GM23338 (cell line): Measurements from ENCODE around the gene MEI1. TPM values are rescaled to one million over a fixed set of nuclear protein-coding genes. Genes with fewer than 3 reads are reported as not detected.

ENCODE experiments used
- ATAC-seq: fragments of 200-7000 bp; cut with Tn5 transposase; 3 replicates; pipeline ENCODE4 v1.9.1; 2020
- DNase-seq: peaks from one replicate; pipeline ENCODE4 v3.0.0-alpha.2; 2015; ENCODE audit warnings: low spot score
- H2AFZ ChIP-seq: fragments of 200-600 bp; sonication (generic); 2 replicates; pipeline ENCODE4 v1.8.0; 2016; ENCODE audit warnings: antibody characterized with exemption, mild to moderate bottlenecking, moderate library complexity
- H3F3A ChIP-seq: fragments of 200-600 bp; sonication (generic); replicated peaks from 2 replicates; pipeline ENCODE4 v1.8.0; 2017; ENCODE audit warnings: antibody characterized with exemption, mixed run types, low read depth
- H3K27ac ChIP-seq: fragments of 200-600 bp; sonication (generic); 2 replicates; pipeline ENCODE4 v1.6.1; 2016; ENCODE audit warnings: low read depth
- H3K27me3 ChIP-seq: fragments of 200-600 bp; sonication (generic); 2 replicates; pipeline ENCODE4 v1.8.0; 2016; ENCODE audit warnings: mild to moderate bottlenecking, mixed run types, moderate library complexity; ENCODE audit not compliant: insufficient read depth
- H3K36me3 ChIP-seq: fragments of 200-600 bp; sonication (generic); 2 replicates; pipeline ENCODE4 v1.8.0; 2016; ENCODE audit warnings: mild to moderate bottlenecking; ENCODE audit not compliant: insufficient read depth
- H3K4me1 ChIP-seq: fragments of 200-600 bp; sonication (generic); 2 replicates; pipeline ENCODE4 v1.8.0; 2016; ENCODE audit warnings: mild to moderate bottlenecking, moderate library complexity; ENCODE audit not compliant: insufficient read depth
- H3K4me2 ChIP-seq: fragments of 200-600 bp; sonication (generic); 2 replicates; pipeline ENCODE4 v1.7.1; 2017; ENCODE audit warnings: mixed run types
- H3K4me3 ChIP-seq: fragments of 200-600 bp; sonication (generic); 2 replicates; pipeline ENCODE4 v1.6.1; 2016; ENCODE audit warnings: mixed run types
- H3K79me2 ChIP-seq: fragments of 200-600 bp; sonication (generic); replicated peaks from 2 replicates; pipeline ENCODE4 v1.8.0; 2017; ENCODE audit warnings: mild to moderate bottlenecking; ENCODE audit not compliant: insufficient read depth
- H3K9me2 ChIP-seq: fragments of 200-600 bp; sonication (generic); 2 replicates; pipeline ENCODE4 v1.8.0; 2017; ENCODE audit not compliant: insufficient read depth
- H4K20me1 ChIP-seq: fragments of 200-600 bp; sonication (generic); replicated peaks from 2 replicates; pipeline ENCODE4 v1.8.0; 2017; ENCODE audit warnings: mild to moderate bottlenecking; ENCODE audit not compliant: insufficient read depth
- H3K27ac Mint-ChIP-seq: 2 replicates; pipeline ENCODE4 v1.8.0; 2020; ENCODE audit warnings: inconsistent platforms, mild to moderate bottlenecking, moderate library complexity, mixed read lengths
- H3K27me3 Mint-ChIP-seq: 3 replicates; pipeline ENCODE4 v1.8.0; 2022; ENCODE audit warnings: low read depth, mild to moderate bottlenecking, moderate library complexity, mixed read lengths, inconsistent platforms; ENCODE audit not compliant: insufficient read depth, poor library complexity
- H3K36me3 Mint-ChIP-seq: 3 replicates; pipeline ENCODE4 v1.8.0; 2021; ENCODE audit warnings: low read depth, mild to moderate bottlenecking, inconsistent platforms, moderate library complexity, mixed read lengths
- H3K4me1 Mint-ChIP-seq: 3 replicates; pipeline ENCODE4 v1.8.0; 2020; ENCODE audit warnings: mild to moderate bottlenecking, inconsistent platforms, mixed read lengths
- H3K4me3 Mint-ChIP-seq: 3 replicates; pipeline ENCODE4 v1.8.0; 2021; ENCODE audit warnings: moderate library complexity, mild to moderate bottlenecking, inconsistent platforms, mixed read lengths
- H3K9me3 Mint-ChIP-seq: 3 replicates; pipeline ENCODE4 v1.8.0; 2020; ENCODE audit warnings: moderate library complexity, mild to moderate bottlenecking, inconsistent platforms, mixed read lengths
- CREB1 ChIP-seq: fragments of 250-450 bp; sonication (Bioruptor Pico); IDR thresholded peaks from 2 replicates; pipeline ENCODE4 v1.5.0; 2020; ENCODE audit warnings: low read depth, mild to moderate bottlenecking, moderate library complexity
- CTCF ChIP-seq, 2 experiments: fragments of 200-600 bp in 1 of 2; sonication (generic) in 1 of 2; conservative IDR thresholded peaks; 2 replicates each; pipeline versions ENCODE4 v1.5.1 to v1.6.1; 2016 to 2017; ENCODE audit warnings: antibody characterized with exemption in 2 of 2, low read depth in 2 of 2, mild to moderate bottlenecking in 2 of 2, moderate library complexity in 1 of 2
- ETS1 ChIP-seq: IDR thresholded peaks from 2 replicates; pipeline ENCODE4 v1.6.1; 2016; ENCODE audit warnings: antibody characterized with exemption
- EZH2 ChIP-seq: fragments of 200-600 bp; sonication (generic); IDR thresholded peaks from one replicate; pipeline ENCODE4 v1.8.0; 2017; ENCODE audit warnings: antibody characterized with exemption, mild to moderate bottlenecking, low read depth; ENCODE audit not compliant: unreplicated experiment
- EZH2phosphoT487 ChIP-seq: fragments of 200-600 bp; sonication (generic); IDR thresholded peaks from one replicate; pipeline ENCODE4 v1.8.1; 2018; ENCODE audit warnings: antibody characterized with exemption; ENCODE audit not compliant: unreplicated experiment
- NANOG ChIP-seq: IDR thresholded peaks from 2 replicates; pipeline ENCODE4 v1.6.1; 2016; ENCODE audit warnings: antibody characterized with exemption, borderline replicate concordance
- ZNF114 ChIP-seq: fragments of 250-450 bp; sonication (Bioruptor Pico); IDR thresholded peaks from 2 replicates; pipeline ENCODE4 v1.5.0; 2020; ENCODE audit warnings: mild to moderate bottlenecking, moderate library complexity
- polyA plus RNA-seq: library from polyadenylated mRNA; unstranded; fragments of >200 nt; fragmentation: Nextera tagmentation; extraction: Ambion mirVana; gene quantifications from 2 replicates; pipeline ENCODE4 v1.2.1, GENCODE V29; 2016
- total RNA-seq: library from RNA; depleted of rRNA; stranded (reverse); fragments of >200 nt; shearing (Covaris generic); gene quantifications from 2 replicates; pipeline ENCODE4 v1.2.3, GENCODE V29; 2014
- TF ChIP-seq, protein P1 (sequence below): IDR thresholded peaks from one replicate; pipeline ENCODE4 v1.6.1; 2018; ENCODE audit warnings: antibody characterized with exemption; ENCODE audit not compliant: unreplicated experiment

The MEI1 gene
- total and polyA plus RNA-seq, 2 experiments from 2014 or later: 0.28 to 0.87 TPM

- no peak overlapping the region for H3K4me3 Mint-ChIP-seq
- no peaks in the 10 kb centered on the region for H3K27me3 Mint-ChIP-seq
- ATAC-seq (no peak), DNase-seq (no peak)
- no peaks in the 10 kb centered on the region for H3K4me1 ChIP-seq
- H3K27me3 ChIP-seq: no peaks in the 10 kb centered on the region
- H3K4me3 ChIP-seq: no peak overlapping the region
- H3K4me2 ChIP-seq: no peak overlapping the region
- no peaks in the 10 kb centered on the region for H3K79me2 ChIP-seq
- H3K36me3 ChIP-seq: no peaks in the 10 kb centered on the region; the same call in 1 of the 2 replicates
- TF ChIP-seq CREB1 (CRISPR knock-in tag): no peak
- no peak for TF ChIP-seq CTCF (conservative IDR thresholded peaks at IDR 0.05; ENCODE audit: low read depth in 2 of 2)
- no peak for TF ChIP-seq EZH2
- TF ChIP-seq, protein P1, sequence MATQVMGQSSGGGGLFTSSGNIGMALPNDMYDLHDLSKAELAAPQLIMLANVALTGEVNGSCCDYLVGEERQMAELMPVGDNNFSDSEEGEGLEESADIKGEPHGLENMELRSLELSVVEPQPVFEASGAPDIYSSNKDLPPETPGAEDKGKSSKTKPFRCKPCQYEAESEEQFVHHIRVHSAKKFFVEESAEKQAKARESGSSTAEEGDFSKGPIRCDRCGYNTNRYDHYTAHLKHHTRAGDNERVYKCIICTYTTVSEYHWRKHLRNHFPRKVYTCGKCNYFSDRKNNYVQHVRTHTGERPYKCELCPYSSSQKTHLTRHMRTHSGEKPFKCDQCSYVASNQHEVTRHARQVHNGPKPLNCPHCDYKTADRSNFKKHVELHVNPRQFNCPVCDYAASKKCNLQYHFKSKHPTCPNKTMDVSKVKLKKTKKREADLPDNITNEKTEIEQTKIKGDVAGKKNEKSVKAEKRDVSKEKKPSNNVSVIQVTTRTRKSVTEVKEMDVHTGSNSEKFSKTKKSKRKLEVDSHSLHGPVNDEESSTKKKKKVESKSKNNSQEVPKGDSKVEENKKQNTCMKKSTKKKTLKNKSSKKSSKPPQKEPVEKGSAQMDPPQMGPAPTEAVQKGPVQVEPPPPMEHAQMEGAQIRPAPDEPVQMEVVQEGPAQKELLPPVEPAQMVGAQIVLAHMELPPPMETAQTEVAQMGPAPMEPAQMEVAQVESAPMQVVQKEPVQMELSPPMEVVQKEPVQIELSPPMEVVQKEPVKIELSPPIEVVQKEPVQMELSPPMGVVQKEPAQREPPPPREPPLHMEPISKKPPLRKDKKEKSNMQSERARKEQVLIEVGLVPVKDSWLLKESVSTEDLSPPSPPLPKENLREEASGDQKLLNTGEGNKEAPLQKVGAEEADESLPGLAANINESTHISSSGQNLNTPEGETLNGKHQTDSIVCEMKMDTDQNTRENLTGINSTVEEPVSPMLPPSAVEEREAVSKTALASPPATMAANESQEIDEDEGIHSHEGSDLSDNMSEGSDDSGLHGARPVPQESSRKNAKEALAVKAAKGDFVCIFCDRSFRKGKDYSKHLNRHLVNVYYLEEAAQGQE: no peak
- no peak for TF ChIP-seq ETS1
- H3K36me3 Mint-ChIP-seq: peaks cover 8% of the 10 kb centered on the region; the same call in 1 of the 3 replicates
- no peak overlapping the region for H3K27ac Mint-ChIP-seq
- no peak overlapping the region for H3K27ac ChIP-seq
- H2AFZ ChIP-seq: no peak overlapping the region
- H3F3A ChIP-seq: no peaks in the 10 kb centered on the region
- 0 out of 3 replicates have a peak, but pooled peaks cover 4% of the 10 kb centered on the region for H3K4me1 Mint-ChIP-seq
- no peaks in the 10 kb centered on the region; the same call in 1 of the 2 replicates for H4K20me1 ChIP-seq
- H3K9me2 ChIP-seq: no peaks in the 10 kb centered on the region
- H3K9me3 Mint-ChIP-seq: no peaks in the 10 kb centered on the region
Observed at GRCh38 chr22:41816241-41816640, 116.9 kb downstream of the MEI1 start.

DNA sequence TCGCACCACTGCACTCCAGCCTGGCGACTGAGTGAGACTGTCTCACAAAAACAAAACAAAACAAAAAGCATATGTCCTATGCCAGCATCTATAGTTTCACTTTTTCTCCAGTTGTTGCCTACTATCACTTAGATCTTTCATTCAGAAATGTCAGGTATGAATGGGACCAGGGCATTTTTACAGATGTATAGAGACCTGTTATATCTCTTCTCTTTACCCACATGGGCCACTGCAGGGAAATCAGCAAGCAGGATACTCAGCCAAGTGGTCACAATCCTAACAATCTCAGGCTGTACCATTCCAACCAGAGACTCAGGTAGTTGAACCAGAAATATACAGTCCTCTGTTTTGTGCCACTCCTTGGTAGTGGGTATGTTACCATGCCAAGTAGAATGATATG lies 117.6 kb downstream of the MEI1 start:
- peaks cover 8% of the 10 kb centered on the region; the same call in 2 of the 3 replicates for H3K36me3 Mint-ChIP-seq
- H3K36me3 ChIP-seq: no peaks in the 10 kb centered on the region; the same call in 1 of the 2 replicates
- H3K27me3 Mint-ChIP-seq: no peaks in the 10 kb centered on the region
- no peak overlapping the region for H2AFZ ChIP-seq
- H4K20me1 ChIP-seq: peaks cover 5% of the 10 kb centered on the region; the same call in 1 of the 2 replicates
- ATAC-seq (no peak), DNase-seq (no peak)
- no peak overlapping the region for H3K4me3 Mint-ChIP-seq
- no peak overlapping the region for H3K4me3 ChIP-seq
- H3F3A ChIP-seq: no peaks in the 10 kb centered on the region
- no peaks in the 10 kb centered on the region for H3K9me2 ChIP-seq
- no peaks in the 10 kb centered on the region for H3K27me3 ChIP-seq
- H3K79me2 ChIP-seq: no peaks in the 10 kb centered on the region
- H3K9me3 Mint-ChIP-seq: no peaks in the 10 kb centered on the region
- no peak overlapping the region for H3K4me2 ChIP-seq
- no peaks in the 10 kb centered on the region for H3K4me1 ChIP-seq
- H3K27ac ChIP-seq: no peak overlapping the region
- peaks cover 6% of the 10 kb centered on the region; the same call in 1 of the 3 replicates for H3K4me1 Mint-ChIP-seq
- no peak overlapping the region for H3K27ac Mint-ChIP-seq
- no peak for TF ChIP-seq ZNF114 (CRISPR knock-in tag)
- no peak for TF ChIP-seq NANOG
- TF ChIP-seq CTCF (conservative IDR thresholded peaks at IDR 0.05; ENCODE audit: low read depth in 2 of 2): no peak
- no peak for TF ChIP-seq EZH2phosphoT487
- TF ChIP-seq, protein P1: no peak
